SJSA1 (cell line): ENCODE measurements around the gene REN. TPM values are rescaled to one million over a fixed set of nuclear protein-coding genes. Genes with fewer than 3 reads are reported as not detected.
A peak's percentile ranks its signal among the peaks of the same experiment; 100 is the strongest.

ENCODE experiments used
- DNase-seq, 2 experiments: peaks; one replicate each; pipeline ENCODE4 v3.0.0-alpha.2; 2015 to 2020; ENCODE audit warnings: low spot score in 2 of 2, low read depth in 1 of 2
- H3K27ac ChIP-seq: fragments of 250-450 bp; sonication (Bioruptor Pico); 2 replicates; pipeline ENCODE4 v1.5.1; 2020; ENCODE audit warnings: mild to moderate bottlenecking, moderate library complexity
- H3K27me3 ChIP-seq: fragments of 250-450 bp; sonication (Bioruptor Pico); replicated peaks from 2 replicates; pipeline ENCODE4 v1.5.1; 2020; ENCODE audit warnings: mild to moderate bottlenecking, moderate library complexity
- H3K36me3 ChIP-seq: fragments of 250-450 bp; sonication (Bioruptor Pico); 2 replicates; pipeline ENCODE4 v1.5.1; 2020; ENCODE audit warnings: mild to moderate bottlenecking
- H3K4me1 ChIP-seq: fragments of 250-450 bp; sonication (Bioruptor Pico); replicated peaks from 2 replicates; pipeline ENCODE4 v1.6.1; 2021; ENCODE audit warnings: mild to moderate bottlenecking
- H3K4me3 ChIP-seq: fragments of 250-450 bp; sonication (Bioruptor Pico); 2 replicates; pipeline ENCODE4 v1.5.1; 2020; ENCODE audit warnings: mild to moderate bottlenecking
- H3K9me3 ChIP-seq: fragments of 250-450 bp; sonication (Bioruptor Pico); replicated peaks from 2 replicates; pipeline ENCODE4 v1.5.1; 2020; ENCODE audit warnings: mild to moderate bottlenecking
- total RNA-seq: library from RNA; depleted of rRNA; stranded (reverse); fragments of >200 nt; shearing (Covaris generic); gene quantifications from 2 replicates; pipeline ENCODE4 v1.2.3, GENCODE V29; 2014

REN gene
- total RNA-seq, 1 experiment from 2014 or later, result not detected

GRCh38 chr1:204145033-204145504, 21.1 kb downstream of the REN start:
- peaks cover 4% of the 10 kb centered on the region; the same call in 1 of the 2 replicates for H3K36me3 ChIP-seq
- no peak for DNase-seq
- H3K27ac ChIP-seq, result no peak overlapping the region
- no peak overlapping the region for H3K4me3 ChIP-seq
- no peaks in the 10 kb centered on the region for H3K27me3 ChIP-seq
- no peaks in the 10 kb centered on the region for H3K4me1 ChIP-seq
- no peaks in the 10 kb centered on the region for H3K9me3 ChIP-seq

- Histone ChIP-seq H3K4me3 (no peak overlapping the region), H3K27me3 (no peaks in the 10 kb centered on the region), H3K4me1 (no peaks in the 10 kb centered on the region), H3K36me3 (peaks cover 16% of the 10 kb centered on the region), H3K27ac (no peak overlapping the region), H3K9me3 (no peaks in the 10 kb centered on the region)
- no peak for DNase-seq
Measured at GRCh38 chr1:204143276-204144041, 22.7 kb downstream of the REN start.

DNA sequence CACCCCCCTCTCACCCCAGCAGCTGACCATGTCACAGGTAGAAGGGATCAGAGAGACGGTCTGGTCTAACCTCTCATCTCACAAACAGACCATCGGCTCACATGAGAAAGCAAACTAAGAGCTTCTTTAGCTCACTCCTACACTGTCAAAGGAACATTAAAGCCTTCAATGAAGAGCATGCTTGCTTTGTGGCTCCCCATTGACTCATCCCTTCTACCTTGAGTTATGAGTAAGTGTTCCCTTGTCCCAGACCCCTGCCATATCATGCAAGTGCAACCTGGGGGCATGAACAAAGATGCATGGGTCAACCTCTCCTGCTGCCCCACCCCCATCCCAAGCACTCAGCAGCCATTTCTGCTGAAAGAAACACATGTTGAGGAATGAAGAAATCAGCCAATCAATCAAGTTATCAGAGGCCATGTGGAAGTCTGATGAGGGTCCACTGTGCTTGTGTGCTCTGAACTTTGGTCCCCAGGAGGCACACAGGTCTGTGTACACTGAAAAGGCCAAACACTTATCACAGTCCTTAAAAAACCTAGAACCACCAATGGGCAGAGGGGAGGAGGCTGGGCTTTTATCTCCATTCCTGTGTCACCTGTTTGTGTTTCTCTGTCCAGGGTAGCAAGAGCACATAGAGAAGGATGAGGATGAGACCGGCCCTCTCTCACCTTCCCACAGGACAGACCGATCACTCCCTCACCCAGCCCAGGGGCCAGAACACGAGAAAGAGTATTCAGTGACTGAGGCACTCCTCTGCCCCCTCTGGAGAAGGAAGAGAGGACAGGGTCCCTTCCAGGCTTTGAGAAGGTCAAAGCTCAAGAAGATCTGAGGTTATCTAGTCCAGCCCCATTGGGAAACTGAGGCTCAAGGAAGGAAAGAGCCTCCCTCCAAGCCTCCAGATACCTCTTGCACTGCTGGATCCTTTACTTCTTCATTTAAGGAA, 23.8 kb downstream of the REN start:
- no peak for DNase-seq
- no peak overlapping the region for H3K27ac ChIP-seq
- H3K9me3 ChIP-seq, result no peaks in the 10 kb centered on the region
- H3K4me1 ChIP-seq, result no peaks in the 10 kb centered on the region
- H3K4me3 ChIP-seq, result no peak overlapping the region
- peaks cover 16% of the 10 kb centered on the region for H3K36me3 ChIP-seq
- H3K27me3 ChIP-seq, result no peaks in the 10 kb centered on the region

DNA sequence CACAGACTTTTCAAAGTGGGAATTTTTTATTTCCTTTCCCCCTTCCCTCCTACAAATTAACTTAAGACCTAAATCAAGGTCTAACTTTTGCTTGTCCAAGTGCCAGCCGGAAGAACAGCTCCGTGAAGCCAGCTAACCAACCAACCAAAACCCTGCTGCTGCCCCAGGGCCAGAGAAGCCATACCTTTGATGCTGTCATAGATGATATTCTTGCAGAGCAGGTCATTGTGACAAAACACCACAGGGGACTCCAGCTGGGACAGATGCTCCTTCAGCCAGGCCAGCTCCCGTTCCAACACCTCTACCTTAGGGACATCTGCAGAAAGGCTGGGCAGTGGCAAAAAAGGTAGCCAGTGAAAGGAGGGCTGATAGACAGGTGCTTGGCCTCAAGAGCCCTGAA, 25.0 kb downstream of the REN start:
- Histone ChIP-seq H3K9me3 (no peaks in the 10 kb centered on the region), H3K27ac (no peak overlapping the region), H3K4me1 (no peaks in the 10 kb centered on the region), H3K27me3 (no peaks in the 10 kb centered on the region), H3K4me3 (no peak overlapping the region), H3K36me3 (peaks cover 16% of the 10 kb centered on the region)
- DNase-seq, result no peak

GRCh38 chr1:204139952-204140351, 26.2 kb downstream of the REN start:
- Histone ChIP-seq H3K4me3 (no peak overlapping the region), H3K36me3 (peaks cover 16% of the 10 kb centered on the region), H3K9me3 (no peaks in the 10 kb centered on the region), H3K27me3 (no peaks in the 10 kb centered on the region), H3K4me1 (no peaks in the 10 kb centered on the region), H3K27ac (no peak overlapping the region)
- no peak for DNase-seq

DNA sequence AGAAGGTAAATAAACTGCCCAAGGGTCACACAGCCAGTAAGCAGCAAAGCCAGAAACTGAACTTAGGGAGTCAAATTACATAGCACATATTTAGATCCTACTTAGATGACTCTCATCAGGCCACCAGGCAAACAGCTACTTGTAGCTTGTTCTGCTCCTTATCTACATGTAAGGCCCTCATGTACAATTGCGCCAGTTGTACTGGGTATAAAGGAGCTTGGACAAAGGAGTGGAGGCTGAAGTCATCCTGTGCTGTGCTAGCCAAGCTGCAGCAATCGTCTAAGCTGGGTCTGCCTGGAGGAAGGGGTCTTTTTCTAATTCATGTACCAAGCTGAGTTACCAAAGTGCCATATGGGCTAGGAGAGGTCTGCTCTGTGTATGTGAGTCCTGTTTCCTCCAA, 27.0 kb downstream of the REN start:
- Histone ChIP-seq H3K27me3 (no peaks in the 10 kb centered on the region), H3K4me3 (no peak overlapping the region), H3K9me3 (no peaks in the 10 kb centered on the region), H3K27ac (no peak overlapping the region), H3K4me1 (no peaks in the 10 kb centered on the region), H3K36me3 (peaks cover 14% of the 10 kb centered on the region)
- DNase-seq, result no peak

DNA sequence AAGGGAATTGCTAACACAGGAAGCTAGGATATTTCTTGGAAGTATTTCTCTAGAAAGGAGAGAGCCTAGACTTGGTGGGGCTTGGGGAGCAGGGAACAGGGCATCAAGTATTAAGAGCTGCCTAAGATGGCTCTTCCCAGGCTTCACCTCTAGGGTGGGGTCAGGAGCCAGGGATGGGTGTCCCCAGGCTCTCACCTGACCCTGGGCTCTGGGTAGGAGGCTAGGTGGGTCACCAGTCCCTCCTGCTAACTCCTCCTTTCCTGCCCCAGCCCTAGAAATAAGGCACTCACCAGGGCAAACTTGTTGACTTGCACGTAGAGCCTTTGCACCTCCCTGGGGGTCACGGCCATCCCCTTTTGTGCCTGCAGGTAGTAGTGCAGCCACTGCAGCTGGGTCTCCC, 29.3 kb downstream of the REN start:
- no peak for DNase-seq
- H3K4me1 ChIP-seq, result peaks cover 3% of the 10 kb centered on the region
- H3K4me3 ChIP-seq, result no peak overlapping the region
- H3K27me3 ChIP-seq, result no peaks in the 10 kb centered on the region
- H3K27ac ChIP-seq, result no peak overlapping the region
- H3K36me3 ChIP-seq, result peaks cover 25% of the 10 kb centered on the region
- H3K9me3 ChIP-seq, result no peaks in the 10 kb centered on the region

- Histone ChIP-seq H3K27me3 (no peaks in the 10 kb centered on the region), H3K4me3 (no peak overlapping the region), H3K27ac (no peak overlapping the region), H3K36me3 (peaks cover 20% of the 10 kb centered on the region), H3K9me3 (no peaks in the 10 kb centered on the region), H3K4me1 (peaks cover 25% of the 10 kb centered on the region)
- no peak for DNase-seq
Measured at GRCh38 chr1:204134103-204134502, 32.0 kb downstream of the REN start.

- Histone ChIP-seq H3K9me3 (no peaks in the 10 kb centered on the region), H3K36me3 (peaks cover 26% of the 10 kb centered on the region), H3K27ac (no peak overlapping the region), H3K4me3 (no peak overlapping the region), H3K27me3 (no peaks in the 10 kb centered on the region), H3K4me1 (peaks cover 37% of the 10 kb centered on the region)
- DNase-seq, result no peak
Measured at GRCh38 chr1:204132718-204133117, 33.4 kb downstream of the REN start.

GRCh38 chr1:204131978-204132377, 34.2 kb downstream of the REN start:
- Histone ChIP-seq H3K4me1 (peaks cover 42% of the 10 kb centered on the region), H3K9me3 (no peaks in the 10 kb centered on the region), H3K36me3 (peaks cover 27% of the 10 kb centered on the region), H3K4me3 (no peak overlapping the region), H3K27ac (no peak overlapping the region), H3K27me3 (no peaks in the 10 kb centered on the region)
- no peak for DNase-seq

DNA sequence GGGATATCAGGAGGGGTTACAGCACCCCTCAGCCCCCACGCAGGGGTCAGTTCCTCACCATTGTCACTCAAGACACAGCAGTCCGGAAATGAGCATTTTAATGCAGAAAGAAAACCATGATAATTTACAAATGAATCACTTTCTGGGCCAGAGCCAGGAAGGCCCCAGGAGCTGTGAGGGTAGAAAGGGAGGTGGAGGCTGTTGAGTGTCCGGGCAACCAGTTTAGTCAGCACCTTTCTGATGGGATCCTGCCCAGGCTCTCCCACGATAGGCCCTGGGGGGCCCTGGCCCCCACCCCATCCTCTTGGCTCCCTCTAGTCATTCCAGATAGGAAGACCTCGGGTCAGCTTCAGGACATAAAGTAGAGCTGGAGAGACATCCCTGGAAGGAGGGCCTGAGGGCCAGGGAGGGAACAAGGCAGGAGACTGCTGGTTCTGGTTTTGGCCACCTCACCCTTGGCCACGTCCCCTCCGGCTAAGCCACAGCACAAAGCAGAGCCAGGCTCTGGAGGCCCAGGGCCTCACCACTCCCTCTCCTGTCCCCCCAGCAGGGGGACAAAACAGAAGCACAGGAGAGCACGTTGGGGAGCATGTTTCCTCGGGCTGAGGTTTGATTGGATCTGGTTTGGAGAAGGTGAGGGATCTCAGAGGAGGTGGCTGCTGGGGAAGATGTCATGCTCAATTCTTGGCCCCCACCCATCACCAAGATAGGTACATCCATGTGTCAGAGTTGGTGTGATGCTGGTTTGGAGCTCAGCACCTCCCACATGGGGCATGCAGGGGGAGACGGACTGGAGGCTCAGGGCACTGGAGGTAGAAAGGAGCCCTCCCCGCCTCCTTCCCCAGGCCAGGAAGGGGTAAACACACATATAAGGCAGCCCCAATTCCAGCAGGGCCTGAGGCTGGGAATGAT, 34.9 kb downstream of the REN start:
- H3K4me3 ChIP-seq, result no peak overlapping the region
- peak; percentile 87 to 92 for DNase-seq
- no peaks in the 10 kb centered on the region for H3K27me3 ChIP-seq
- H3K9me3 ChIP-seq, result no peaks in the 10 kb centered on the region
- peak overlapping the region; percentile 40 for H3K27ac ChIP-seq
- peaks cover 27% of the 10 kb centered on the region for H3K36me3 ChIP-seq
- H3K4me1 ChIP-seq, result peaks cover 42% of the 10 kb centered on the region

GRCh38 chr1:204130178-204130577, 36.0 kb downstream of the REN start:
- Histone ChIP-seq H3K4me3 (no peak overlapping the region), H3K27me3 (no peaks in the 10 kb centered on the region), H3K9me3 (no peaks in the 10 kb centered on the region), H3K4me1 (peaks cover 42% of the 10 kb centered on the region), H3K36me3 (peaks cover 27% of the 10 kb centered on the region), H3K27ac (no peak overlapping the region)
- no peak for DNase-seq
